Measurements from ENCODE around the gene CFAP74.

The CFAP74 gene

GRCh38 chr1:1914101-1914970 is 89.2 kb downstream of the CFAP74 start:
- no peak for DNase-seq

GRCh38 chr1:1911350-1912041 is 92.1 kb downstream of the CFAP74 start:
- no peak for DNase-seq

- no peak for DNase-seq
Observed at GRCh38 chr1:1910651-1911331, 92.8 kb downstream of the CFAP74 start.

GRCh38 chr1:1910033-1910465 is 93.5 kb downstream of the CFAP74 start:
- DNase-seq = no peak

- no peak for DNase-seq
Observed at GRCh38 chr1:1908506-1908791, 95.1 kb downstream of the CFAP74 start.

- no peak for DNase-seq
Observed at GRCh38 chr1:1907098-1907736, 96.4 kb downstream of the CFAP74 start.

GRCh38 chr1:1906185-1907097 is 97.1 kb downstream of the CFAP74 start:
- DNase-seq = peak; percentile 77

GRCh38 chr1:1903224-1903623 is 100.4 kb downstream of the CFAP74 start:
- no peak for DNase-seq

- DNase-seq = no peak
Observed at GRCh38 chr1:1901641-1902294, 101.8 kb downstream of the CFAP74 start.

- no peak for DNase-seq
Observed at GRCh38 chr1:1900883-1901640, 102.5 kb downstream of the CFAP74 start.

GRCh38 chr1:1899967-1900327 is 103.6 kb downstream of the CFAP74 start:
- DNase-seq = no peak

- DNase-seq = no peak
Observed at GRCh38 chr1:1899266-1899966, 104.2 kb downstream of the CFAP74 start.

- no peak for DNase-seq
Observed at GRCh38 chr1:1898246-1898933, 105.2 kb downstream of the CFAP74 start.

- no peak for DNase-seq
Observed at GRCh38 chr1:1895456-1896336, 107.9 kb downstream of the CFAP74 start.

- DNase-seq = no peak
Observed at GRCh38 chr1:1895060-1895418, 108.5 kb downstream of the CFAP74 start.

- DNase-seq = no peak
Observed at GRCh38 chr1:1894354-1895059, 109.1 kb downstream of the CFAP74 start.

- no peak for DNase-seq
Observed at GRCh38 chr1:1893997-1894353, 109.6 kb downstream of the CFAP74 start.
